OCI-LY7 (cell line): ENCODE data around the gene ADAM11. TPM values are rescaled to one million over a fixed set of nuclear protein-coding genes. Genes with fewer than 3 reads are reported as not detected.

Source experiments
- BruUV-seq: library from RNA; stranded (reverse); fragments of 400-500 nt; replicated peaks from 2 replicates; lab custom pipeline; 2021; lab: Mats Ljungman, UMichigan
- CTCF ChIA-PET: fragments of 300-600 bp; sonication (Branson Sonifier 250); formaldehyde crosslinking; loops from one replicate; lab custom pipeline; 2022; ENCODE audit warnings: antibody characterized with exemption; ENCODE audit not compliant: unreplicated experiment; lab: Charles Lee
- POLR2A ChIA-PET: fragments of 300-600 bp; sonication (Branson Sonifier 250); formaldehyde crosslinking; loops from one replicate; lab custom pipeline; 2022; ENCODE audit warnings: antibody characterized with exemption; lab: Charles Lee
- DNase-seq: peaks from one replicate; pipeline ENCODE4 v3.0.0-alpha.2; 2015; ENCODE audit warnings: low spot score
- H2AFZ ChIP-seq: fragments of 200-600 bp; sonication (generic), shearing (Covaris generic); 2 replicates; pipeline ENCODE4 v1.6.1; 2014; ENCODE audit warnings: mild to moderate bottlenecking, antibody characterized with exemption, low read length, moderate library complexity
- H3K27ac ChIP-seq: fragments of 200-600 bp; sonication (generic); 2 replicates; pipeline ENCODE4 v1.5.1; 2014; ENCODE audit warnings: mixed run types, low read depth, mild to moderate bottlenecking, moderate library complexity, low read length, inconsistent platforms; ENCODE audit not compliant: poor library complexity, severe bottlenecking
- H3K36me3 ChIP-seq: fragments of 200-600 bp; sonication (generic); 2 replicates; pipeline ENCODE4 v1.6.1; 2014; ENCODE audit warnings: mild to moderate bottlenecking, antibody characterized with exemption, low read length, moderate library complexity, mixed read lengths; ENCODE audit not compliant: insufficient read depth
- H3K4me1 ChIP-seq: fragments of 200-600 bp; sonication (generic); 2 replicates; pipeline ENCODE4 v1.5.1; 2014; ENCODE audit warnings: mild to moderate bottlenecking, low read length; ENCODE audit not compliant: insufficient read depth, poor library complexity, severe bottlenecking
- H3K4me2 ChIP-seq: fragments of 200-600 bp; sonication (generic); 2 replicates; pipeline ENCODE4 v1.6.1; 2014; ENCODE audit warnings: mild to moderate bottlenecking, low read length
- H3K4me3 ChIP-seq: fragments of 200-600 bp; sonication (generic); 2 replicates; pipeline ENCODE4 v1.5.1; 2014; ENCODE audit warnings: mild to moderate bottlenecking, low read depth, low read length; ENCODE audit not compliant: poor library complexity, severe bottlenecking
- H3K79me2 ChIP-seq: fragments of 200-600 bp; sonication (generic); 2 replicates; pipeline ENCODE4 v1.6.1; 2016; ENCODE audit warnings: low read depth, mild to moderate bottlenecking, low read length, moderate library complexity, mixed read lengths; ENCODE audit not compliant: insufficient read depth
- H3K9me2 ChIP-seq: fragments of 200-600 bp; sonication (generic); 2 replicates; pipeline ENCODE4 v1.6.1; 2016; ENCODE audit warnings: mild to moderate bottlenecking, low read length, mixed read lengths; ENCODE audit not compliant: insufficient read depth
- H3K9me3 ChIP-seq: fragments of 200-600 bp; sonication (generic); 2 replicates; pipeline ENCODE4 v1.6.1; 2014; ENCODE audit warnings: mild to moderate bottlenecking, mixed run types, low read length, mixed read lengths
- H4K20me1 ChIP-seq: fragments of 200-600 bp; sonication (generic); 2 replicates; pipeline ENCODE4 v1.6.1; 2014; ENCODE audit warnings: mild to moderate bottlenecking, antibody characterized with exemption, low read length, moderate library complexity, mixed read lengths; ENCODE audit not compliant: insufficient read depth
- EZH2phosphoT487 ChIP-seq: fragments of 200-600 bp; sonication (generic); IDR thresholded peaks from 2 replicates; pipeline ENCODE4 v1.6.1; 2018; ENCODE audit warnings: low read depth, borderline replicate concordance, mild to moderate bottlenecking, mixed run types, antibody characterized with exemption, low read length, moderate library complexity, mixed read lengths
- intact Hi-C: fragments of 100-400 bp; cut with micrococcal nuclease; formaldehyde crosslinking; loops from one replicate; pipeline ENCODE4 v1.10.0; 2022; ENCODE audit not compliant: unreplicated experiment
- total RNA-seq, 2 experiments: library from RNA; depleted of rRNA in 1 of 2; stranded (reverse); fragments of >200 nt in 1 of 2; shearing (Covaris generic) in 1 of 2; gene quantifications; 2 replicates each; pipeline ENCODE4 v1.2.3, GENCODE V29; 2014 to 2022
- TF ChIP-seq, protein P1 (sequence below): fragments of 200-600 bp; sonication (generic); conservative IDR thresholded peaks from 2 replicates; pipeline ENCODE4 v1.5.1; 2014; ENCODE audit warnings: mild to moderate bottlenecking, antibody characterized with exemption, low read length, moderate library complexity, mixed read lengths

The ADAM11 gene
- total RNA-seq, 2 experiments from 2014 or later = 1.1 to 3.3 TPM

DNA sequence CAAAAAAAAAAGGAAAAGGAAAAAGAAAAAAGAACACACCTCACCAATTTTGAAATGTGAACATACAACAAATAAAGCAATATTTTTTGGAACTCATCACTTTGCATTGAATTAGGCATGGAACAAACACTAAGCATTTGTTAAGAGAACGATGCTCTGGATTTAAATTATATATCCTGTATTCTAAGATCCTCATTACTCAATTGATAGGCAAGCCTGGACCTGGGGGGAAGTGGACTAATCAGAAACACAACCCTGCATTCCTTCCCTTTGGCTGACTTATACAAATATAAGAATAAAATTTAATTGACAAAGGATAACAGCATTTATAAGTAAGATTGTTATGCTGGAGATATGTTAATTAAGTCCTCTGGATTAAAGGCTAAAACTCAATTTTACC, 69.1 kb downstream of the ADAM11 start:
- no TSS peak for BruUV-seq
- Histone ChIP-seq H2AFZ (no peak overlapping the region), H3K4me2 (peak overlapping the region; percentile 76), H3K4me3 (peak overlapping the region; percentile 84), H3K27ac (no peak overlapping the region), H3K9me3 (no peaks in the 10 kb centered on the region), H4K20me1 (peaks cover 12% of the 10 kb centered on the region), H3K9me2 (no peaks in the 10 kb centered on the region), H3K36me3 (no peaks in the 10 kb centered on the region), H3K4me1 (peaks cover 25% of the 10 kb centered on the region), H3K79me2 (peaks cover 37% of the 10 kb centered on the region)
- TF ChIP-seq, protein P1, sequence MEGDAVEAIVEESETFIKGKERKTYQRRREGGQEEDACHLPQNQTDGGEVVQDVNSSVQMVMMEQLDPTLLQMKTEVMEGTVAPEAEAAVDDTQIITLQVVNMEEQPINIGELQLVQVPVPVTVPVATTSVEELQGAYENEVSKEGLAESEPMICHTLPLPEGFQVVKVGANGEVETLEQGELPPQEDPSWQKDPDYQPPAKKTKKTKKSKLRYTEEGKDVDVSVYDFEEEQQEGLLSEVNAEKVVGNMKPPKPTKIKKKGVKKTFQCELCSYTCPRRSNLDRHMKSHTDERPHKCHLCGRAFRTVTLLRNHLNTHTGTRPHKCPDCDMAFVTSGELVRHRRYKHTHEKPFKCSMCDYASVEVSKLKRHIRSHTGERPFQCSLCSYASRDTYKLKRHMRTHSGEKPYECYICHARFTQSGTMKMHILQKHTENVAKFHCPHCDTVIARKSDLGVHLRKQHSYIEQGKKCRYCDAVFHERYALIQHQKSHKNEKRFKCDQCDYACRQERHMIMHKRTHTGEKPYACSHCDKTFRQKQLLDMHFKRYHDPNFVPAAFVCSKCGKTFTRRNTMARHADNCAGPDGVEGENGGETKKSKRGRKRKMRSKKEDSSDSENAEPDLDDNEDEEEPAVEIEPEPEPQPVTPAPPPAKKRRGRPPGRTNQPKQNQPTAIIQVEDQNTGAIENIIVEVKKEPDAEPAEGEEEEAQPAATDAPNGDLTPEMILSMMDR = no peak
- TF ChIP-seq EZH2phosphoT487 = no peak
- DNase-seq = no peak
- ChIA-PET CTCF (no interaction called here), POLR2A (no interaction called here)
- intact Hi-C loops = loop anchor here (2.0 kb wide), 1 partner anchor 53 kb away; no protein-coding TSS in a partner anchor

DNA sequence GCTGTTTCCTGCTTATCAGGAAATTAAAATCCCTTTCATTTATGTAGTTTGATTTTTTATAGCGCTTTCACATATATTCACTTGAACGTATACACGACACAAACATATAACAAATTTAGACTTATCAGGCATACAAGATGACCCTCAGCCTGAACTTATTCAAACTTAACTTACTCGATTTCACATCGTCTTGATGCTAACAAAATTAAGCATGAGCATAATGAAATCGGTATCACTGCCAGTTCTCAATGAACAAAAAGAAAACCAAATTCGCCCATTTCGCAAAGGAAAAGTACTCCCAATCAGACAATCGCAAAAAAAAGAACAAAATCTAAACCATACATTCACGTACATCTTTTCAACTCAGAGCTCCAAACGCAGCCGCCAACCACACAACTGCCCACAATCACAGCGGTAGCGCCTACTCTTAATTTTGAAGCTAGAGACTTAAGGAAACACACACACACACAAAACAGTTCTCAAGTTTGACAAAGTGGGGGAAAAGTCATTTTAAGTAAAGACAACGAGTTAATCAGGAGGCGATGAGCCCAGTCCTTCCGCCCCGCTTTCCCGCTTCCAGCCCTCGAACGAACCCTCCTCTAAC, 70.2 kb downstream of the ADAM11 start:
- no peaks in the 10 kb centered on the region for H3K9me2 ChIP-seq
- H3K9me3 ChIP-seq = no peaks in the 10 kb centered on the region
- DNase-seq = peak; percentile 52
- H3K27ac ChIP-seq = peak overlapping the region; percentile 36
- ChIA-PET CTCF (no interaction called here), POLR2A (interaction anchor here (0.6 kb wide), 2 partner anchors 8 to 37 kb away, joined by 3 read pairs; no protein-coding TSS in a partner anchor)
- H3K36me3 ChIP-seq = no peaks in the 10 kb centered on the region
- H4K20me1 ChIP-seq = peaks cover 12% of the 10 kb centered on the region
- peaks cover 25% of the 10 kb centered on the region for H3K4me1 ChIP-seq
- peaks cover 35% of the 10 kb centered on the region for H3K79me2 ChIP-seq
- H3K4me2 ChIP-seq = peak overlapping the region; percentile 76
- TF ChIP-seq EZH2phosphoT487 = no peak
- TF ChIP-seq, protein P1 = no peak
- intact Hi-C loops = loop anchor here (2.0 kb wide), 1 partner anchor 54 kb away; no protein-coding TSS in a partner anchor
- peak overlapping the region; percentile 98 for H2AFZ ChIP-seq
- BruUV-seq = no TSS peak
- H3K4me3 ChIP-seq = peak overlapping the region; percentile 84
